GM19452 (cell line): ENCODE results near the gene WNT7B.

Experiments used
- ATAC-seq: cut with Tn5 transposase; IDR thresholded peaks from one replicate; pipeline ENCODE4 v1.9.1; 2021; ENCODE audit not compliant: unreplicated experiment

Gene WNT7B

GRCh38 chr22:45879552-45879949, 97.4 kb downstream of the WNT7B start:
- no peak for ATAC-seq

- no peak for ATAC-seq
Observed at GRCh38 chr22:45878901-45879551, 97.9 kb downstream of the WNT7B start.

- no peak for ATAC-seq
Observed at GRCh38 chr22:45878051-45878781, 98.7 kb downstream of the WNT7B start.

- no peak for ATAC-seq
Observed at GRCh38 chr22:45877651-45878050, 99.3 kb downstream of the WNT7B start.

- ATAC-seq, result no peak
Observed at GRCh38 chr22:45877036-45877380, 100.0 kb downstream of the WNT7B start.

- ATAC-seq, result no peak
Observed at GRCh38 chr22:45876136-45877035, 100.6 kb downstream of the WNT7B start.

- no peak for ATAC-seq
Observed at GRCh38 chr22:45872659-45873263, 104.2 kb downstream of the WNT7B start.

- ATAC-seq, result no peak
Observed at GRCh38 chr22:45871721-45872120, 105.2 kb downstream of the WNT7B start.
